ENCODE measurements around the gene EMILIN2. TPM values are rescaled to one million over a fixed set of nuclear protein-coding genes. Genes with fewer than 3 reads are reported as not detected.
A peak's percentile ranks its signal among the peaks of the same experiment; 100 is the strongest.

The EMILIN2 gene
- total and polyA plus RNA-seq, 9 of the 15 experiments (the other 6 are each of a cell fraction or from before 2014, with no cell fraction given): 0.01 to 0.40 (median 0.19) TPM

DNA sequence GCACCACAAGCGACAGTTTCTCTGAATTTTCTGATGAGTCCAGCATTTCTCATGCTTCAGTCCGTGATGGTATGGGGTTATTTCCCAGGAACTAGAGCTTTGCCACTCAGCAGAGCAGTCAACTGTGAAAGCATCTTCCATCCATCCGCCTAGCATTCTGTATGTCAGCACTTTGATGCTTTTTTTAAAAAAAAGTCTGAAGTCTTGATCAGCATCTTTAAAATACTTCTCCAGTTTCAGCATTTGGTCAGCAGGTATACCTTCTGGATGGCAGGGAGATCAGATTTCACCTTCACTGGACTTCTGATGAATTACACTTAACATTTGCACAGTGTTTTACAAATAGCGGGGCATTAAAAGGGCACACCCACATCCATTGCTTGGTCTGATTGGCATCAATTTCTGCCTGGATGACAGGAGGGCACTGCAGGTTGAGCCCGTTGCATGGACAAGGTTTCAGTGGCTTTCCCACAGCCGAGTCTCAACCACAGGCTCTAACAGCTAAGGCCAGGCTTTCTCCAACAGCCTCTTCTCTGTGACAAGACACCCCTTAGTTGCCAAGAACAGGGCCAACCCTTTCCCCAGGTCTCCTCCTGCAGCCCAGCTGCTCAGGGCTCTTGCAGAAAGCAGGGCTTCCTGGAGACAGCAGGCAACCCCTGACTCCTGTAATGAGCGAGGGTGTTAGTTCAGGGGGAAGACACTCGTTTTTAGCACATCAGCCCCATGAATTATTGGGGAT lies 54.0 kb downstream of the EMILIN2 start:
- Histone ChIP-seq H2AFZ (ENCODE audit: low read depth, low read length) (no peak overlapping the region), H4K20me1 (replicated peaks; ENCODE audit: control insufficient read depth, insufficient read depth, low read length) (no peaks in the 10 kb centered on the region), H3K4me3 (no peak overlapping the region), H3K9ac (ENCODE audit: insufficient read depth in 1 of 2, low read depth in 2 of 2, low read length in 2 of 2) (peak overlapping the region in 1 of 2 experiments; percentile 37; a peak in 1 of 4 replicates), H3K79me2 (ENCODE audit: control insufficient read depth, insufficient read depth, low read length) (no peaks in the 10 kb centered on the region), H3K4me2 (ENCODE audit: insufficient read depth, low read length) (no peak overlapping the region), H3K27ac (ENCODE audit: extremely low read depth, low read depth, low read length) (no peak overlapping the region), H3K4me1 (replicated peaks in 1 of 2; ENCODE audit: control insufficient read depth in 2 of 2, insufficient read depth in 2 of 2, low read length in 2 of 2) (peaks cover 9 to 12% of the 10 kb centered on the region in 2 experiments; a peak in 4 of 5 replicates), H3K27me3 (ENCODE audit: control insufficient read depth in 2 of 2, insufficient read depth in 2 of 2, low read length in 2 of 2) (peaks cover 0 to 6% of the 10 kb centered on the region in 2 experiments; a peak in 2 of 5 replicates), H3K9me1 (ENCODE audit: control insufficient read depth, insufficient read depth, low read length) (no peaks in the 10 kb centered on the region), H3K9me3 (replicated peaks; ENCODE audit: control insufficient read depth, insufficient read depth, low read depth, low read length) (no peaks in the 10 kb centered on the region), H3K36me3 (ENCODE audit: control insufficient read depth, insufficient read depth, low read length) (no peaks in the 10 kb centered on the region)
- WGBS (ENCODE audit: insufficient coverage, low coverage, missing lambda C conversion rate): 25% methylated on average over 8 of the region's 8 CpGs
- BruUV-seq (replicated peaks): no TSS peak
- ChIA-PET POLR2A (interaction anchor here (0.6 to 2.0 kb wide), 4 partner anchors 13 to 547 kb away, joined by 3 to 4 read pairs (median 4); no protein-coding TSS in a partner anchor), CTCF (ENCODE audit: low intra/inter-chr PET ratio) (no interaction called here)
- ATAC-seq: no peak
- TF ChIP-seq BRD4 (IDR thresholded peaks at IDR 0.05) (no peak), HDAC3 (IDR thresholded peaks at IDR 0.05; ENCODE audit: borderline replicate concordance, partially characterized antibody) (no peak), JUNB (CRISPR knock-in tag; conservative IDR thresholded peaks at IDR 0.05) (no peak), ZNF316 (IDR thresholded peaks at IDR 0.05) (peak; percentile 27; the same call in 1 of the 2 replicates), REST (IDR thresholded peaks at IDR 0.05; ENCODE audit: borderline replicate concordance) (peak; percentile 61), REST (CRISPR knock-in tag; IDR thresholded peaks at IDR 0.05; ENCODE audit: low read depth) (no peak), SAP30 (IDR thresholded peaks at IDR 0.05; ENCODE audit: borderline replicate concordance, insufficient read depth, low read depth, low read length, poor library complexity, severe bottlenecking) (no peak)
- no peak for DNase-seq (ENCODE audit: extremely low read depth in 1 of 4, low spot score in 3 of 4)
- in situ Hi-C loops (cut with MboI): no loop called here
- intact Hi-C loops (cut with micrococcal nuclease): no loop called here
- no peak for FAIRE-seq
